ENCODE data around the gene C6orf89. TPM values are rescaled to one million over a fixed set of nuclear protein-coding genes. Genes with fewer than 3 reads are reported as not detected.

The C6orf89 gene
- total and polyA plus RNA-seq, 4 donors: 22.9 to 59.5 (median 39.4) TPM

DNA sequence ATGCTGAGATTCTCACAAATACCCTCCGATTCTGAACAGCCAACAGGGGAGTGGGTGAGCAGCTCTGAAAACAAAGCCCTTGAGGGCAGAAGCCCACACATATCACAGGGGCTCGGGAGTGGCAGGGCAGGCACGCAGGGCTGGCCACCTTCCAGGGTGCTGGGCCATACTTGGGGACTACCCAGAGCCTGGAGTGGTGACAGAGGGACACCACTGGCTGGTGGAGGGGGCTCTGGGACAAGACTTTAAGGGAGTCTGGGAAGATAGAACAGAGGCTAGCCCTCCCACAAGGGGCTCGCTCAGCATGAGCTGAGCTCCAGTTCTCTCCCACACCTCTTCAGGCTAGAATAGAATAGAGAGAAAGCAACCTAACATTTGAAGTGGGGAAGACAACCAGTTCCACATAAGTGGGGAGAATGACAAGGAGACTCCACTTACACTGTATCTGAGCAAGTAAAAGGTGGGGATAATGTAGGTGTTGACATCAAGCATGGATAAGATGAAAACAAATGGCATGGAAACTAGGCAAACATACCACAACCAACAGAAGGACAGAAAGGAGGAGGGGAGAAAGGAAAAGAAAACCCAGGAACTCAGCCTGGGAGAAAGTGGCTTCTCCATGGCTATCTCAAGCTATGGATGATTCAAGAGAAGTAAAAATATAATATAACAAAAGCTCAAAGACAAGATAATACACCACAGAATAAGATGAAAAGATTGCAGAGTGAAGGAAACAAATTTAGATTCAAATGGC lies 18.1 kb upstream of the C6orf89 start:
- Histone ChIP-seq H3K36me3 (ENCODE audit: control insufficient read depth in 4 of 4, insufficient read depth in 4 of 4, low read length in 4 of 4) (peaks cover 0 to 20% (median 12%) of the 10 kb centered on the region in 4 donors), H3K27ac (ENCODE audit: low read depth in 1 of 2, low read length in 1 of 2) (peak overlapping the region in 1 of 2 donors; percentile 62), H3K9me3 (ENCODE audit: control insufficient read depth in 4 of 4, insufficient read depth in 3 of 4, low read length in 3 of 4) (no peaks in the 10 kb centered on the region), H3K9ac (ENCODE audit: insufficient read depth in 1 of 2, low read length in 2 of 2) (no peak overlapping the region), H3K4me1 (ENCODE audit: control insufficient read depth in 5 of 5, insufficient read depth in 5 of 5, low read length in 5 of 5) (peaks cover 0 to 11% (median 0%) of the 10 kb centered on the region in 5 donors), H3K27me3 (ENCODE audit: control insufficient read depth in 3 of 3, insufficient read depth in 3 of 3, low read length in 2 of 3) (no peaks in the 10 kb centered on the region), H3K4me3 (no peak overlapping the region)
- TF ChIP-seq, protein P1, sequence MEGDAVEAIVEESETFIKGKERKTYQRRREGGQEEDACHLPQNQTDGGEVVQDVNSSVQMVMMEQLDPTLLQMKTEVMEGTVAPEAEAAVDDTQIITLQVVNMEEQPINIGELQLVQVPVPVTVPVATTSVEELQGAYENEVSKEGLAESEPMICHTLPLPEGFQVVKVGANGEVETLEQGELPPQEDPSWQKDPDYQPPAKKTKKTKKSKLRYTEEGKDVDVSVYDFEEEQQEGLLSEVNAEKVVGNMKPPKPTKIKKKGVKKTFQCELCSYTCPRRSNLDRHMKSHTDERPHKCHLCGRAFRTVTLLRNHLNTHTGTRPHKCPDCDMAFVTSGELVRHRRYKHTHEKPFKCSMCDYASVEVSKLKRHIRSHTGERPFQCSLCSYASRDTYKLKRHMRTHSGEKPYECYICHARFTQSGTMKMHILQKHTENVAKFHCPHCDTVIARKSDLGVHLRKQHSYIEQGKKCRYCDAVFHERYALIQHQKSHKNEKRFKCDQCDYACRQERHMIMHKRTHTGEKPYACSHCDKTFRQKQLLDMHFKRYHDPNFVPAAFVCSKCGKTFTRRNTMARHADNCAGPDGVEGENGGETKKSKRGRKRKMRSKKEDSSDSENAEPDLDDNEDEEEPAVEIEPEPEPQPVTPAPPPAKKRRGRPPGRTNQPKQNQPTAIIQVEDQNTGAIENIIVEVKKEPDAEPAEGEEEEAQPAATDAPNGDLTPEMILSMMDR (IDR thresholded peaks at IDR 0.05; ENCODE audit: control extremely low read depth, extremely low read depth): no peak
- ATAC-seq (ENCODE audit: insufficient read depth, low FRiP score) (no peak), DNase-seq (no peak)
- WGBS, 2 donors: 80 to 86% methylated on average over 4 of the region's 4 CpGs

GRCh38 chr6:36871686-36872085 lies 14.1 kb upstream of the C6orf89 start:
- DNase-seq: no peak
- TF ChIP-seq, protein P1 (IDR thresholded peaks at IDR 0.05; ENCODE audit: control extremely low read depth, extremely low read depth): no peak
- no peaks in the 10 kb centered on the region for H3K9me3 ChIP-seq (ENCODE audit: control insufficient read depth in 4 of 4, insufficient read depth in 3 of 4, low read length in 3 of 4)
- H3K36me3 ChIP-seq (ENCODE audit: control insufficient read depth in 4 of 4, insufficient read depth in 4 of 4, low read length in 4 of 4): peaks cover 0 to 12% (median 6%) of the 10 kb centered on the region in 4 donors
- H3K4me1 ChIP-seq (ENCODE audit: control insufficient read depth in 5 of 5, insufficient read depth in 5 of 5, low read length in 5 of 5): peaks cover 2 to 18% (median 9%) of the 10 kb centered on the region in 5 donors
- no peaks in the 10 kb centered on the region for H3K27me3 ChIP-seq (ENCODE audit: control insufficient read depth in 3 of 3, insufficient read depth in 3 of 3, low read length in 2 of 3)
- ATAC-seq (ENCODE audit: insufficient read depth, low FRiP score): no peak
- H3K27ac ChIP-seq (ENCODE audit: low read depth in 1 of 2, low read length in 1 of 2): no peak overlapping the region
- no peak overlapping the region for H3K9ac ChIP-seq (ENCODE audit: insufficient read depth in 1 of 2, low read length in 2 of 2)
- WGBS, 2 donors: 91 to 94% methylated on average over 3 of the region's 3 CpGs
- H3K4me3 ChIP-seq: no peak overlapping the region

- ATAC-seq (ENCODE audit: insufficient read depth, low FRiP score) (no peak), DNase-seq (no peak)
- H3K9ac ChIP-seq (ENCODE audit: insufficient read depth in 1 of 2, low read length in 2 of 2): no peak overlapping the region
- H3K9me3 ChIP-seq (ENCODE audit: control insufficient read depth in 4 of 4, insufficient read depth in 3 of 4, low read length in 3 of 4): no peaks in the 10 kb centered on the region
- no peaks in the 10 kb centered on the region for H3K27me3 ChIP-seq (ENCODE audit: control insufficient read depth in 3 of 3, insufficient read depth in 3 of 3, low read length in 2 of 3)
- TF ChIP-seq, protein P1 (IDR thresholded peaks at IDR 0.05; ENCODE audit: control extremely low read depth, extremely low read depth): no peak
- peaks cover 2 to 18% (median 7%) of the 10 kb centered on the region in 5 donors for H3K4me1 ChIP-seq (ENCODE audit: control insufficient read depth in 5 of 5, insufficient read depth in 5 of 5, low read length in 5 of 5)
- peaks cover 0 to 8% (median 5%) of the 10 kb centered on the region in 4 donors for H3K36me3 ChIP-seq (ENCODE audit: control insufficient read depth in 4 of 4, insufficient read depth in 4 of 4, low read length in 4 of 4)
- no peak overlapping the region for H3K27ac ChIP-seq (ENCODE audit: low read depth in 1 of 2, low read length in 1 of 2)
- no peak overlapping the region for H3K4me3 ChIP-seq
- 91 to 92% methylated on average over 1 of the region's 1 CpG for WGBS, 2 donors
Measured at GRCh38 chr6:36873115-36873514, 12.6 kb upstream of the C6orf89 start.
